Ishikawa (cell line): ENCODE measurements around the gene DTWD1.

Experiments
- CEBPB ChIP-seq: IDR thresholded peaks from 2 replicates; pipeline ENCODE4 v1.6.1; 2012
- CREB1 ChIP-seq: IDR thresholded peaks from 2 replicates; pipeline ENCODE4 v1.6.1; 2012; ENCODE audit warnings: low read depth
- EGR1 ChIP-seq: IDR thresholded peaks from 2 replicates; pipeline ENCODE4 v1.6.1; 2012
- EP300 ChIP-seq: IDR thresholded peaks from 2 replicates; pipeline ENCODE4 v1.6.1; 2012; ENCODE audit warnings: borderline replicate concordance
- FOXM1 ChIP-seq: IDR thresholded peaks from 2 replicates; pipeline ENCODE4 v1.6.1; 2012; ENCODE audit warnings: low read depth, borderline replicate concordance
- NFIC ChIP-seq: IDR thresholded peaks from 2 replicates; pipeline ENCODE4 v1.6.1; 2012
- RAD21 ChIP-seq: IDR thresholded peaks from 2 replicates; pipeline ENCODE4 v1.6.1; 2012; ENCODE audit warnings: low read depth
- TAF1 ChIP-seq: IDR thresholded peaks from 2 replicates; pipeline ENCODE4 v1.6.1; 2012; ENCODE audit warnings: low read depth, mild to moderate bottlenecking
- TEAD4 ChIP-seq: IDR thresholded peaks from 2 replicates; pipeline ENCODE4 v1.6.1; 2012
- YY1 ChIP-seq: IDR thresholded peaks from 2 replicates; pipeline ENCODE4 v1.6.1; 2012; ENCODE audit warnings: low read depth
- ZBTB7A ChIP-seq: IDR thresholded peaks from 2 replicates; pipeline ENCODE4 v1.6.1; 2012; ENCODE audit warnings: low read depth
- TF ChIP-seq, protein P1 (sequence below): IDR thresholded peaks from 2 replicates; pipeline ENCODE4 v1.6.1; 2012; ENCODE audit warnings: low read depth, mild to moderate bottlenecking
- TF ChIP-seq, protein P2 (sequence below): IDR thresholded peaks from 2 replicates; pipeline ENCODE4 v1.6.1; 2012
- TF ChIP-seq, protein P3 (sequence below): IDR thresholded peaks from 2 replicates; pipeline ENCODE4 v1.6.1; 2012

DNA sequence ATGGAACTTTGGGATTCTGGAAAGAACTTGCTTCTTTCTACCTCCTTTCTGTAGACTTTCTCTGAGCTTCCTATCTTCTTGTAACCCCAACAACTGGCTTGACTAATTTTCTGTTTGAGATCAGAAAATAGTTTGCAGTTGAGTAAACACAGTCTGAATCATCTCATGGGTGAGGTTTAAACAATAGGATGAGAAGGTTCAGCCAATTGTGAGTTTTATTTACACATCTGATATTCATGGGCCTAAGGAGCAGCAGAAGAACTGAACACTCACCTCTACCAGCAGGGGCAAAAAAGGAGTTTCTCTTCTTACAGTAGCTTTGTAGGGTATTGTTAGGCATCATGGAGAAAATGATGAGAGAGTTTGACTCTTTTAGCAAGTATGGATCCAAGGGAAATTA, 54.2 kb downstream of the DTWD1 start:
- TF ChIP-seq EP300 (no peak), NFIC (no peak), TAF1 (no peak), YY1 (no peak), CEBPB (no peak), RAD21 (no peak), ZBTB7A (no peak), EGR1 (no peak), FOXM1 (no peak), CREB1 (no peak), TEAD4 (no peak)
- TF ChIP-seq, protein P1, sequence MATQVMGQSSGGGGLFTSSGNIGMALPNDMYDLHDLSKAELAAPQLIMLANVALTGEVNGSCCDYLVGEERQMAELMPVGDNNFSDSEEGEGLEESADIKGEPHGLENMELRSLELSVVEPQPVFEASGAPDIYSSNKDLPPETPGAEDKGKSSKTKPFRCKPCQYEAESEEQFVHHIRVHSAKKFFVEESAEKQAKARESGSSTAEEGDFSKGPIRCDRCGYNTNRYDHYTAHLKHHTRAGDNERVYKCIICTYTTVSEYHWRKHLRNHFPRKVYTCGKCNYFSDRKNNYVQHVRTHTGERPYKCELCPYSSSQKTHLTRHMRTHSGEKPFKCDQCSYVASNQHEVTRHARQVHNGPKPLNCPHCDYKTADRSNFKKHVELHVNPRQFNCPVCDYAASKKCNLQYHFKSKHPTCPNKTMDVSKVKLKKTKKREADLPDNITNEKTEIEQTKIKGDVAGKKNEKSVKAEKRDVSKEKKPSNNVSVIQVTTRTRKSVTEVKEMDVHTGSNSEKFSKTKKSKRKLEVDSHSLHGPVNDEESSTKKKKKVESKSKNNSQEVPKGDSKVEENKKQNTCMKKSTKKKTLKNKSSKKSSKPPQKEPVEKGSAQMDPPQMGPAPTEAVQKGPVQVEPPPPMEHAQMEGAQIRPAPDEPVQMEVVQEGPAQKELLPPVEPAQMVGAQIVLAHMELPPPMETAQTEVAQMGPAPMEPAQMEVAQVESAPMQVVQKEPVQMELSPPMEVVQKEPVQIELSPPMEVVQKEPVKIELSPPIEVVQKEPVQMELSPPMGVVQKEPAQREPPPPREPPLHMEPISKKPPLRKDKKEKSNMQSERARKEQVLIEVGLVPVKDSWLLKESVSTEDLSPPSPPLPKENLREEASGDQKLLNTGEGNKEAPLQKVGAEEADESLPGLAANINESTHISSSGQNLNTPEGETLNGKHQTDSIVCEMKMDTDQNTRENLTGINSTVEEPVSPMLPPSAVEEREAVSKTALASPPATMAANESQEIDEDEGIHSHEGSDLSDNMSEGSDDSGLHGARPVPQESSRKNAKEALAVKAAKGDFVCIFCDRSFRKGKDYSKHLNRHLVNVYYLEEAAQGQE, result no peak
- TF ChIP-seq, protein P2, sequence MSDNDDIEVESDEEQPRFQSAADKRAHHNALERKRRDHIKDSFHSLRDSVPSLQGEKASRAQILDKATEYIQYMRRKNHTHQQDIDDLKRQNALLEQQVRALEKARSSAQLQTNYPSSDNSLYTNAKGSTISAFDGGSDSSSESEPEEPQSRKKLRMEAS, result no peak
- TF ChIP-seq, protein P3, sequence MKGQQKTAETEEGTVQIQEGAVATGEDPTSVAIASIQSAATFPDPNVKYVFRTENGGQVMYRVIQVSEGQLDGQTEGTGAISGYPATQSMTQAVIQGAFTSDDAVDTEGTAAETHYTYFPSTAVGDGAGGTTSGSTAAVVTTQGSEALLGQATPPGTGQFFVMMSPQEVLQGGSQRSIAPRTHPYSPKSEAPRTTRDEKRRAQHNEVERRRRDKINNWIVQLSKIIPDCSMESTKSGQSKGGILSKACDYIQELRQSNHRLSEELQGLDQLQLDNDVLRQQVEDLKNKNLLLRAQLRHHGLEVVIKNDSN, result no peak
